GM21619 (cell line): ENCODE data around the gene MAST1.

Experiments used
- ATAC-seq: cut with Tn5 transposase; IDR thresholded peaks from one replicate; pipeline ENCODE4 v1.9.1; 2021; ENCODE audit not compliant: unreplicated experiment

The MAST1 gene

DNA sequence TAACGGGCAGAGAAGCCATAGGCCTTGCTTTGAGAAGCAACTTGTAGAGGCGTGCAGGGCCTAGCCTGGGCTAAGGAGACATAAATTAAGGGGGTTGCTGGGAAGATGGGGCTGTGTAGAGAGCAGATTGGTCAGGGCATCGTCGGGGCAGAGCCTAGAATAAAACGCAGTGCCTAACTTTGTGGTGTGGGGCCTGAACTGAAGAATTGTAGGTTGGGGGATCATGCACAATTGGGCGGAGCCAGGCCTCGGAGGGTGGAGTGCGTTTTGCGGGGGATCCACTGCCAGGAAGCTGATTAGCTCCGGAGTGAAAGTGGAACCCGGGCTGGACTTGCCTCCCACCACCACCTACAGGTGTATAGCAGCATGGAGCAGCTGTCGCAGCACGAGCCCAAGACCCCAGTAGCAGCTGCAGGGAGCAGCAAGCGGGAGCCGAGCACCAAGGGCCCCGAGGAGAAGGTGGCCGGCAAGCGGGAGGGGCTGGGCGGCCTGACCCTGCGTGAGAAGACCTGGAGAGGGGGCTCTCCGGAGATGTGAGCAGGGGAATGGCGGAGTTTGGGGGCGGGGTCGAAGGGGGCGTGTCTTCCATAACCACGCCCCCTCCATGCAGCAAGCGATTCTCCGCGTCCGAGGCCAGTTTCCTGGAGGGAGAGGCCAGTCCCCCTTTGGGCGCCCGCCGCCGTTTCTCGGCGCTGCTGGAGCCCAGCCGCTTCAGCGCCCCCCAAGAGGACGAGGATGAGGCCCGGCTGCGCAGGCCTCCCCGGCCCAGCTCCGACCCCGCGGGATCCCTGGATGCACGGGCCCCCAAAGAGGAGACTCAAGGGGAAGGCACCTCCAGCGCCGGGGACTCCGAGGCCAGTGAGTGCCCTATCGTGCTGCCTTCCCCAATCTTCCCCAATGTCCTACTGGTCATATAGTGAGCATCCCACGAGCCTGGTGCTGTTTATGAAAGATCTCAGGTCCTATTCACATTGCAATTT is 29.1 kb downstream of the MAST1 start:
- ATAC-seq, result peak; percentile 48

DNA sequence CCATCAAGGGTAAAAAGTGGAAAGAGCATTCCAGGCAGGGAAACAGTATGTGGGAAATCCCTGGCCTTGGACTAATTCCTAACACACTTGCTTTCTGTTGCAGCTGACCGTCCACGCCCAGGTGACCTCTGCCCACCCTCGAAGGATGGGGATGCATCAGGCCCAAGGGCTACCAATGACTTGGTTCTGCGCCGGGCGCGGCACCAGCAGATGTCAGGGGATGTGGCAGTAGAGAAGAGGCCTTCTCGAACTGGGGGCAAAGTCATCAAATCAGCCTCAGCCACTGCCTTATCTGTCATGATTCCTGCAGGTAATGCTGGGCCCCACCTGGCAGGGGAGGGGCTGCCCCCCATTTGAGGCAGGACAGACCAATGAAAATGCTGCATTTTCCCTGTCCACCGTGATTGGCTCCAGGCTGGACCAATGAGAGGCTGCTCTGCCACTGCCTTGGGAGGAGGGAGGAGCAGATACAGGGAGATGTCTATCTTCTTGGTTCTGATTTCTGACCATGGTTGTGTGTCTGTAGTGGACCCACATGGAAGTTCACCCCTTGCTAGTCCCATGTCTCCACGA is 30.3 kb downstream of the MAST1 start:
- ATAC-seq, result no peak

DNA sequence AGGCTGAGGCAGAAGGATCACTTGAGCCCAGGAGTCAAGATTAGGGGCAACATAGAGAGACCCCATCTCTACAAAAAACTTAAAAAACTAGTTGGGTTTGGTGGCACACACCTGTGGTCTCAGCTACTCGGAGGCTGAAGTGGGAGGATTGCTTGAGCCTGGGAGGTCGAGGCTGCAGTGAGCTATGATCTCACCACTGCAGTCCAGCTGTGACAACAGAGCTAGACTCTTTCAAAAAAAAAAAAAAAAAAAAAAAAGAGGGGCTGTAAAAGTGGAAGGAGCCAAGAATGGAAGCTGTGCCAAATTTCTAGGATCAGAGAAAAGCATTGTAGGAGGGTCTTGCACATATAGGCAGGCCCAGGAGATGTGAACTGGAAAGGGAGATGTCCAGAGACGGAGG is 33.4 kb downstream of the MAST1 start:
- ATAC-seq, result no peak

- ATAC-seq, result no peak
These were observed 33.9 kb downstream of the MAST1 start for GRCh38 chr19:12872255-12872654.

DNA sequence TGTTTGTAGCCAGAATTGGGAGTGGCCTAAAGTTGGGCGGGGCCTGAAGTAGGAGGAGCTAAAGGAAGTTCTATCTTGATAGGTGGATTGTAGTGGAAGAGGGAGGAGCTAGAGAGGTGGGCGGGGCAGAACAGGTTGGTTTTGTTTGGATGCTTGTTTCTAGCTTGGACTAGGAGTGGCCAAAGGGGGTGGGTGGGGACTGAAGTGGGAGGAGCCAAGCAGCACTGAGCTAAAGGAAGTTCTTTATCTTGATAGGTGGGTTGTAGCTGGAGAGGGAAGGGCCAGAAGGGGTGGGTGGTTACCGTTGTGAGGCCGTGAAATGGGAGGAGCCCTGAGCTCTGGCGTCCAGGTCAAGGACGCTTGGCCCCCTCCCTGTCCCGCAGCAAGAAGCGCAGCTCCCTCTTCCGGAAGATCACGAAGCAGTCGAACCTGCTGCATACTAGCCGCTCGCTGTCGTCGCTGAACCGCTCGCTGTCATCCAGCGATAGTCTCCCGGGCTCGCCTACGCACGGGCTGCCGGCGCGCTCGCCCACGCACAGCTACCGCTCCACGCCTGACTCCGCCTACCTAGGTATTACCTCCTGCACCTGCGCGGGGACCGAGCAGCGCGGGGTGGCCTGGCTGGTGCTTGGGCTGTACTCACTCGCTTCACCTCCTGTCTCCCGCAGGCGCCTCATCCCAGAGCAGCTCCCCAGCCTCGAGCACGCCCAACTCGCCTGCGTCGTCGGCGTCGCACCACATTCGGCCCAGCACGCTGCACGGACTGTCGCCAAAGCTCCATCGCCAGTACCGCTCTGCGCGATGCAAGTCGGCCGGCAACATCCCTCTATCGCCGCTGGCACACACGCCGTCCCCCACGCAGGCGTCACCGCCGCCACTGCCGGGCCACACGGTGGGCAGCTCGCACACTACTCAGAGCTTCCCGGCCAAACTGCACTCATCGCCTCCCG is 34.9 kb downstream of the MAST1 start:
- no peak for ATAC-seq

DNA sequence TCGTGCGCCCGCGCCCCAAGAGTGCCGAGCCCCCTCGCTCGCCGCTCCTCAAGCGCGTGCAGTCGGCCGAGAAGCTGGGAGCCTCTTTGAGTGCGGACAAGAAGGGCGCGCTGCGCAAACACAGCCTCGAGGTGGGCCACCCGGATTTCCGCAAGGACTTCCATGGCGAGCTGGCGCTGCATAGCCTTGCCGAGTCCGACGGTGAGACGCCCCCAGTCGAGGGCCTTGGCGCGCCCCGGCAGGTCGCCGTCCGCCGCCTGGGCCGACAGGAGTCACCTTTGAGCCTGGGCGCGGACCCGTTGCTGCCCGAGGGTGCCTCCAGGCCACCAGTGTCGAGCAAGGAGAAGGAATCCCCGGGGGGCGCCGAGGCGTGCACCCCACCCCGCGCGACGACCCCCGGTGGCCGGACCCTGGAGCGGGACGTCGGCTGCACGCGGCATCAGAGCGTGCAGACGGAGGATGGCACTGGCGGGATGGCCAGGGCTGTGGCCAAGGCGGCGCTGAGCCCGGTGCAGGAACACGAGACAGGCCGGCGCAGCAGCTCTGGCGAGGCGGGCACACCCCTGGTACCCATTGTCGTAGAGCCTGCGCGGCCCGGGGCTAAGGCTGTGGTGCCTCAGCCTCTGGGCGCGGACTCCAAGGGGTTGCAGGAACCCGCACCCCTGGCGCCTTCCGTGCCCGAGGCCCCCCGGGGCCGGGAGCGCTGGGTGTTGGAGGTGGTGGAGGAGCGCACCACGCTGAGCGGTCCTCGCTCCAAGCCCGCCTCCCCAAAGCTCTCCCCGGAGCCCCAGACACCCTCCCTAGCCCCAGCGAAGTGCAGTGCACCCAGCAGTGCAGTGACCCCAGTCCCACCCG is 35.8 kb downstream of the MAST1 start:
- no peak for ATAC-seq

DNA sequence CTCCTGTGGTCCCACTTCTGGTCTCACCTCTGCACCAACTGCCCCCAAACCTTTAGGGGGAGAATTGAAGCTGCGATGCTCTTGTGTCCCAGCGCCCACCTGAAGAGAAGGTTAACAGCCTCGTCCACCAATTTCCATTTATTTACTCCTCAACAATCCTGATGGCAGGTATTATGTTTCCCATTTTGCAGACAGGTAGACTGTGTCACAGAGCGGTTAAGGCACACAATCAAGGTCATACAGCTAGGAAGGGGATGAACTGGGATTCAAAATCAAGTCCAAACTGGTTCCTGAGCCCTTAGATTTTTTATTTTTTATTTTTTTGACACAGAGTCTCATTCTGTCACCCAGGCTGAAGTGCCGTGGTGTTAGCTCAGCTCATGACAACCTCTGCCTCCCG is 36.8 kb downstream of the MAST1 start:
- ATAC-seq, result no peak

DNA sequence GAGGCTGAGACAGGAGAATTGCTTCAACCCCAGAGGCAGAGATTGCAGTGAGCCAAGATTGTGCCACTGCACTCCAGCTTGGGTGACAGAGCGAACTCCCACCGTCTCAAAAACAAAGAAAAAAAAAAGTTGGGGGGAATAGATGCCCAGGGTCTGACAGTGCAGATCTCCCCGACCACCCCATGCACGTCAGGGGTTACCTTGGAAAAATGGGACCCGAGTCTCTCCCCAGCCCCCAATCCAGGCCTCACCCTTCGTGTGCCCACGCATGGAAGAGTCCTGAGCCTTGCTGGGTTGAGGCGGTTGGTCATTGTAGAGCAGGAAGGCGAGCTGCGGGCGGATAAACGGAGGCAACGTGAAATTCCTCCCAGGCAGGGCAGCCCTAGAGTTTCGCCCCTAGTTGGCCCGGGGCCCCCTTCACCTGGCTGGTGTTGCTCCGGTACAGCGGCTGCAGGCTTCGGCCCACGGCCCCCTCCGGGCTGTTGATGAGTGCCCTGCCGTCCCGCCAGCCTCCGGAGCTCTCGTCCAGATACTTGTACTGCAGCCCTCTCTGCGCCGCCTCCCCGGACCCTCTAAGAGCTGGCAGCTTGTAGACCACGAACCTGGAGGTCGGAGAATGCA is 42.3 kb downstream of the MAST1 start:
- peak; percentile 14 for ATAC-seq

DNA sequence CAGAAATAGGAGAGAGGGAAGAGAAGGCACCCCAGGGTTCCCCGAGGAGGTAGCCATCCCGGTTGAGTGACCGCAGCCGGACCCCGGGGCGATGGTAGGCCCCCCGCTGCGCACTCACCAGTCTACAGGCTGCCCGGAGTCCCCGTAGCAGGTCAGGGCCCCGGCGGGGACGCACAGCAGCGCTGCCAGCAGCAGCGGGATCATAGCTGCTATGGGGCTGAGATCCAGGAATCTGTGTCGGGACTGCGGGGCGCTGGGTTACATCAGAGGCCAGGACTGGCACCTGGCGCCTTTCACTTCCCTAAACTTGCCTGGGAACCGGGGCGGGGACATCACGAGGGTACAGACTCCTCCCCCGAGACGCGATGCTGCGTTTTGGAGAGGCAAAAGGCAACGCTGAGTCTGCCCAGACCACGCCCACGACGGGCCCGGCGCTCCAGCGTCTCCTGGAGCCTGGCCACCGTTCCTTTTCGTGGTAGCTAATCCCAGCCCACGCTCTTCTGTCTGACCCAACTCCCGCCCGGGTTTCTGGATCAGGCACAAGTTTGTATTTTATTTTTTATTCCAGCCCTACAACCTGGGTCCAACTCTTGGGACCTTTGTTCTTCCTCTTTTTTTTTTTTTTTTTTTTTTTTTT is 43.0 kb downstream of the MAST1 start, which contains the start of gene DNASE2:
Gene DNASE2, minus strand, starts transcription at position 278 of the 637 bp plus-strand sequence. Its CDS starts 74 bp downstream, at position 204.
- peak; percentile 78 for ATAC-seq

DNA sequence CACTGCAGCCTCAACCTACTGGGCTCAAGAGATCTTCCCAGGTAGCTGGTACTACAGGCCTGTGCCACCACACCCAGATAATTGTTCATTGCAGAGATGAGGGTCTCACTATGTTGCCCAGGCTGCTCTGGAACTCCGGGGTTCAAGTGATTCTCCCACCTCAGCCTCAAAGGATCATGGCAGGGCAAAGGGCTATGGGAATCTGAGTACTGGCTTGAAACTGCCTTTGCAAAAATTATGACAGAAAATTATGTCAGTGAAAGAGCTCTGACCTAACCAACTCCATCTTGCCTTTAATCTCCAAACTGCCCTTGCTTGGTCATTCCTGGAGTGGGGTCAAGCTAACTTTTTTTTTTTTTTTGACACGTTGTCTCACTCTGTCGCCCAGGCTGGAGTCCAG is 44.3 kb downstream of the MAST1 start:
- ATAC-seq, result no peak

GRCh38 chr19:12884202-12884601 is 45.9 kb downstream of the MAST1 start:
- ATAC-seq, result no peak

GRCh38 chr19:12884627-12884925 is 46.3 kb downstream of the MAST1 start:
- no peak for ATAC-seq

DNA sequence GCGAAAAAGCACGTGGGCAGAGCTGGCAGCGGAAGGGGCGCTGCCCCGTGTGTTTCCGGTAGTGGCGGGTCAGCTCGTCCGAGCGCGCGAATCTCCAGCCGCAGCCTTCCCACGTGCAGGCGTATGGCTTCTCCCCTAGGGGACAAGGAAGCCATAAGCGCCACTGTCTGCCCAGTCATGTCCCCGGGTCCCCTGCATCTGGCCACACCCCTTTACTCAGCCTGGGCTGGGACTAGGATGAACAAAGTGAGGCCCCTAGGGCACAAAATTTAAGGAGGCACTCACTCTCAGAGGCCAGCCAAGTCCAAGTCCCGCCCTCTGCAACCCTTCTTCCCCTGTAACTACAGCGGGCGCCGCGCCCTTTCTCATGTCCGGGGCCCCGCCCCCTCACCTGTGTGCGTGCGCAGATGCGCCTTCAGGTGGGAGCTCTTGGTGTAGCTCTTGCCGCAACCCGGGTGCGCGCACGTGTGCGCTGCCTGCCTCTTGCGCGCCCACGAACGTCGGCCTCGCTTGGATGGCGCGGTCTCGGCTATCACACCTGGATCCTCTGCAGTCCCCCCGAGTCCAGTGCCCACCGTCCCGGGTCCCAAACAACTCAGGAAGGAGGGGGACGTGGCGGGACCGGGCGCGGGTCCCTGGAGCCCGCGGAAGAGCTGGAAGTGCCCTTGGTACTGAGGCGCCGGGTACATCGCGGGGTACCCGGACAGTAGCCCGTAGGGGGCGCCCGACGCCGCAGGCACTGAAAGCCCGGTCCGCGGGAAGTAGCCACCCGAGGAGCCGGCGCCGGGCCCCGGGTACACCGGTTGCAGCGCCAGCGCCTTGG is 46.8 kb downstream of the MAST1 start:
- no peak for ATAC-seq

- no peak for ATAC-seq
These were observed 47.7 kb downstream of the MAST1 start for GRCh38 chr19:12885749-12886650.

DNA sequence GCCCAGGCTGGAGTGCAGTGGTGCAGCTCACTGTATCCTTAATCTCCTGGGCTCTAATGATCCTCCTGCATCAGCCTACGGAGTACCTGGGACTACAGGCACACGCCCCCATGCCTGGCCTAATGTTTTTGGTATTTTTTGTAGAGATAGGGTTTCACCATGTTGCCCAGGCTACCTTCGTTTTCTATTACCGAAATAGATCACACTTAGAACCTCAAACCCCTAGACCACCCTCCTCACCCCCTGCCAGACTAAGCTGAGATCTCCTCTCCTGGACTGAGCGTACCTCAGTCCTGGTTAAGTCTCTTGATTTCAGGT is 48.3 kb downstream of the MAST1 start:
- no peak for ATAC-seq

GRCh38 chr19:12886969-12887747 is 48.8 kb downstream of the MAST1 start, which contains the start of gene KLF1:
KLF1 (minus strand) TSS chr19:12887201; CDS start chr19:12887140, 61 bp downstream.
- ATAC-seq, result no peak
